Measurements from ENCODE around the gene CD300E.

CD300E gene

GRCh38 chr17:74624131-74624530 lies 593 bp upstream of the CD300E start:
- TF ChIP-seq CTCF (IDR thresholded peaks at IDR 0.05), result no peak
- H3K36me3 ChIP-seq, result no peaks in the 10 kb centered on the region
- no peak overlapping the region for H3K27ac ChIP-seq
- H3K4me3 ChIP-seq (ENCODE audit: low read depth in 1 of 2, low read length in 1 of 2), result no peak overlapping the region
- peaks cover 86% of the 10 kb centered on the region for H3K27me3 ChIP-seq
- H3K9me3 ChIP-seq, result no peaks in the 10 kb centered on the region
- no peaks in the 10 kb centered on the region for H3K4me1 ChIP-seq (ENCODE audit: control insufficient read depth in 1 of 2, insufficient read depth in 1 of 2, low read depth in 1 of 2, low read length in 1 of 2)

- Histone ChIP-seq H3K27ac (no peak overlapping the region), H3K9me3 (no peaks in the 10 kb centered on the region), H3K27me3 (peaks cover 95% of the 10 kb centered on the region), H3K36me3 (no peaks in the 10 kb centered on the region), H3K4me3 (ENCODE audit: low read depth in 1 of 2, low read length in 1 of 2) (no peak overlapping the region), H3K4me1 (ENCODE audit: control insufficient read depth in 1 of 2, insufficient read depth in 1 of 2, low read depth in 1 of 2, low read length in 1 of 2) (peaks cover 0 to 3% of the 10 kb centered on the region in 2 experiments)
- TF ChIP-seq CTCF (IDR thresholded peaks at IDR 0.05), result no peak
Observed at GRCh38 chr17:74619077-74619673, 4.4 kb downstream of the CD300E start.

- TF ChIP-seq CTCF (IDR thresholded peaks at IDR 0.05), result no peak
- peaks cover 0 to 3% of the 10 kb centered on the region in 2 experiments for H3K4me1 ChIP-seq (ENCODE audit: control insufficient read depth in 1 of 2, insufficient read depth in 1 of 2, low read depth in 1 of 2, low read length in 1 of 2)
Observed at GRCh38 chr17:74618451-74618850, 5.1 kb downstream of the CD300E start.

GRCh38 chr17:74616696-74617095 lies 6.8 kb downstream of the CD300E start:
- Histone ChIP-seq H3K27ac (no peak overlapping the region), H3K4me1 (ENCODE audit: control insufficient read depth in 1 of 2, insufficient read depth in 1 of 2, low read depth in 1 of 2, low read length in 1 of 2) (peaks cover 0 to 12% of the 10 kb centered on the region in 2 experiments), H3K36me3 (no peaks in the 10 kb centered on the region), H3K27me3 (peaks cover 98% of the 10 kb centered on the region), H3K9me3 (no peaks in the 10 kb centered on the region), H3K4me3 (ENCODE audit: low read depth in 1 of 2, low read length in 1 of 2) (no peak overlapping the region)
- TF ChIP-seq CTCF (IDR thresholded peaks at IDR 0.05), result no peak

More at GRCh38 chr17:74618451-74618850, 5.1 kb downstream of the CD300E start:
- no peaks in the 10 kb centered on the region for H3K9me3 ChIP-seq
- no peak overlapping the region for H3K27ac ChIP-seq
- H3K36me3 ChIP-seq, result no peaks in the 10 kb centered on the region
- no peak overlapping the region for H3K4me3 ChIP-seq (ENCODE audit: low read depth in 1 of 2, low read length in 1 of 2)
- peaks cover 97% of the 10 kb centered on the region for H3K27me3 ChIP-seq

GRCh38 chr17:74612046-74612445 lies 11.5 kb downstream of the CD300E start:
- Histone ChIP-seq H3K4me1 (ENCODE audit: control insufficient read depth in 1 of 2, insufficient read depth in 1 of 2, low read depth in 1 of 2, low read length in 1 of 2) (peaks cover 0 to 12% of the 10 kb centered on the region in 2 experiments), H3K9me3 (no peaks in the 10 kb centered on the region), H3K27me3 (peaks cover 98% of the 10 kb centered on the region), H3K4me3 (ENCODE audit: low read depth in 1 of 2, low read length in 1 of 2) (no peak overlapping the region), H3K36me3 (no peaks in the 10 kb centered on the region), H3K27ac (no peak overlapping the region)
- no peak for TF ChIP-seq CTCF (IDR thresholded peaks at IDR 0.05)
